Measurements from ENCODE around the gene FAM135A.

The FAM135A gene

GRCh38 chr6:70404658-70405057 lies 8.7 kb upstream of the FAM135A start:
- H3K4me3 ChIP-seq (ENCODE audit: low read depth, low read length), result no peak overlapping the region
- DNase-seq (ENCODE audit: low read depth), result no peak
- TF ChIP-seq CTCF (IDR thresholded peaks at IDR 0.05; ENCODE audit: low read depth, low read length) (no peak), MYC (IDR thresholded peaks at IDR 0.05; ENCODE audit: low read depth, low read length) (no peak), POLR2A (IDR thresholded peaks at IDR 0.05; ENCODE audit: extremely low read depth, insufficient read length) (no peak), MAX (IDR thresholded peaks at IDR 0.05; ENCODE audit: low read depth, low read length) (no peak)

GRCh38 chr6:70409216-70409615 lies 4.1 kb upstream of the FAM135A start:
- DNase-seq (ENCODE audit: low read depth), result no peak
- TF ChIP-seq MAX (IDR thresholded peaks at IDR 0.05; ENCODE audit: low read depth, low read length) (no peak), CTCF (IDR thresholded peaks at IDR 0.05; ENCODE audit: low read depth, low read length) (no peak), POLR2A (IDR thresholded peaks at IDR 0.05; ENCODE audit: extremely low read depth, insufficient read length) (no peak), MYC (IDR thresholded peaks at IDR 0.05; ENCODE audit: low read depth, low read length) (no peak)
- no peak overlapping the region for H3K4me3 ChIP-seq (ENCODE audit: low read depth, low read length)

GRCh38 chr6:70411542-70412251 lies 1.6 kb upstream of the FAM135A start:
- H3K4me3 ChIP-seq (ENCODE audit: low read depth, low read length), result no peak overlapping the region
- TF ChIP-seq MYC (IDR thresholded peaks at IDR 0.05; ENCODE audit: low read depth, low read length) (no peak), POLR2A (IDR thresholded peaks at IDR 0.05; ENCODE audit: extremely low read depth, insufficient read length) (no peak), MAX (IDR thresholded peaks at IDR 0.05; ENCODE audit: low read depth, low read length) (no peak), CTCF (IDR thresholded peaks at IDR 0.05; ENCODE audit: low read depth, low read length) (no peak)
- no peak for DNase-seq (ENCODE audit: low read depth)

- H3K4me3 ChIP-seq (ENCODE audit: low read depth, low read length), result peak overlapping the region; percentile 90
- DNase-seq (ENCODE audit: low read depth), result no peak
- TF ChIP-seq POLR2A (IDR thresholded peaks at IDR 0.05; ENCODE audit: extremely low read depth, insufficient read length) (no peak), CTCF (IDR thresholded peaks at IDR 0.05; ENCODE audit: low read depth, low read length) (no peak), MYC (IDR thresholded peaks at IDR 0.05; ENCODE audit: low read depth, low read length) (no peak), MAX (IDR thresholded peaks at IDR 0.05; ENCODE audit: low read depth, low read length) (no peak)
These were observed 825 bp upstream of the FAM135A start for GRCh38 chr6:70412252-70413113.

GRCh38 chr6:70413992-70414494 lies 735 bp downstream of the FAM135A start:
- DNase-seq (ENCODE audit: low read depth), result peak; percentile 74
- peak overlapping the region; percentile 90 for H3K4me3 ChIP-seq (ENCODE audit: low read depth, low read length)
- no peak for TF ChIP-seq CTCF (IDR thresholded peaks at IDR 0.05; ENCODE audit: low read depth, low read length)
- peak; percentile 79 for TF ChIP-seq MAX (IDR thresholded peaks at IDR 0.05; ENCODE audit: low read depth, low read length)

All from NB4 (cell line).